Thyroid gland (tissue), 4 donors: ENCODE results near the gene DYNLT2. TPM values are rescaled to one million over a fixed set of nuclear protein-coding genes. Genes with fewer than 3 reads are reported as not detected.

ENCODE experiments used
- DNase-seq, 2 donors: peaks; one replicate each; pipeline ENCODE4 v3.0.0-alpha.2; 2019
- H3K27ac ChIP-seq, 3 donors: fragments of 200-600 bp; sonication (generic); 1 replicate in 2 of 3; 2 replicates in 1 of 3; pipeline ENCODE4 v1.5.1; 2016 to 2019; ENCODE audit warnings: mild to moderate bottlenecking in 1 of 3, moderate library complexity in 1 of 3
- H3K27me3 ChIP-seq: fragments of 200-600 bp; sonication (generic); one replicate; pipeline ENCODE4 v1.5.1; 2019
- H3K36me3 ChIP-seq, 2 donors: fragments of 200-600 bp; sonication (generic); one replicate each; pipeline ENCODE4 v1.5.1; 2016 to 2019
- H3K4me1 ChIP-seq, 2 donors: fragments of 200-600 bp; sonication (generic); one replicate each; pipeline ENCODE4 v1.5.1; 2017 to 2019
- H3K4me3 ChIP-seq, 3 donors: fragments of 200-600 bp; sonication (generic); replicated peaks in 1 of 3; 1 replicate in 2 of 3; 2 replicates in 1 of 3; pipeline ENCODE4 v1.5.1; 2016; ENCODE audit warnings: mild to moderate bottlenecking in 1 of 3
- H3K9me3 ChIP-seq: fragments of 200-600 bp; sonication (generic); one replicate; pipeline ENCODE4 v1.5.1; 2017
- CTCF ChIP-seq, 6 experiments: fragments of 200-600 bp in 3 of 6; fragments of 450-650 bp in 3 of 6; sonication (generic) in 3 of 6; IDR thresholded peaks; one replicate each; pipeline ENCODE4 v1.5.1; 2016 to 2019; ENCODE audit warnings: antibody characterized with exemption in 6 of 6, mild to moderate bottlenecking in 2 of 6, inconsistent platforms in 1 of 6, moderate library complexity in 1 of 6
- POLR2A ChIP-seq, 2 donors: fragments of 450-650 bp; IDR thresholded peaks; one replicate each; pipeline ENCODE4 v1.6.1; 2017; ENCODE audit warnings: antibody characterized with exemption in 2 of 2, mild to moderate bottlenecking in 2 of 2, moderate library complexity in 1 of 2
- WGBS, 2 donors: methylation state at CpG; one replicate each; pipeline ENCODE4 v1.1.5; 2017; 5-methylcytosine and 5-hydroxymethylcytosine counted together
- intact Hi-C: fragments of 100-400 bp; cut with DNase I; formaldehyde crosslinking; loops from one replicate; pipeline ENCODE4 v1.15.1; 2023
- total RNA-seq, 4 donors: library from RNA; depleted of rRNA; stranded (reverse); fragments of >200 nt; gene quantifications; one replicate each; pipeline ENCODE4 v1.2.3, GENCODE V29; 2016

The DYNLT2 gene
- total RNA-seq, 4 donors from 2014 or later, result 0.50 to 5.5 (median 2.5) TPM

GRCh38 chr6:169787797-169788196 is 36.4 kb upstream of the DYNLT2 start:
- 81 to 87% methylated on average over 7 of the region's 7 CpGs for whole genome bisulfite sequencing, 2 donors
- H3K4me3 ChIP-seq, result no peak overlapping the region

GRCh38 chr6:169786349-169786748 is 35.0 kb upstream of the DYNLT2 start:
- intact Hi-C loops, result no loop called here
- Histone ChIP-seq H3K27ac (no peak overlapping the region), H3K4me1 (peaks cover 10 to 16% of the 10 kb centered on the region in 2 donors), H3K4me3 (no peak overlapping the region), H3K9me3 (no peaks in the 10 kb centered on the region), H3K36me3 (no peaks in the 10 kb centered on the region), H3K27me3 (no peaks in the 10 kb centered on the region)
- TF ChIP-seq POLR2A (IDR thresholded peaks at IDR 0.05) (no peak), CTCF (IDR thresholded peaks at IDR 0.05) (no peak)
- 88% methylated on average over 5 of the region's 5 CpGs for WGBS, 2 donors
- no peak for DNase-seq

More at GRCh38 chr6:169787797-169788196, 36.4 kb upstream of the DYNLT2 start:
- H3K27ac ChIP-seq, result no peak overlapping the region
- H3K4me1 ChIP-seq, result peaks cover 10 to 16% of the 10 kb centered on the region in 2 donors
- no peaks in the 10 kb centered on the region for H3K9me3 ChIP-seq
- H3K36me3 ChIP-seq, result no peaks in the 10 kb centered on the region
- intact Hi-C loops, result no loop called here
- TF ChIP-seq POLR2A (IDR thresholded peaks at IDR 0.05) (no peak), CTCF (IDR thresholded peaks at IDR 0.05) (no peak)
- DNase-seq, result no peak
- no peaks in the 10 kb centered on the region for H3K27me3 ChIP-seq

GRCh38 chr6:169785566-169785965 is 34.2 kb upstream of the DYNLT2 start:
- Histone ChIP-seq H3K36me3 (no peaks in the 10 kb centered on the region), H3K4me3 (no peak overlapping the region), H3K27me3 (no peaks in the 10 kb centered on the region), H3K27ac (no peak overlapping the region), H3K4me1 (peaks cover 10 to 14% of the 10 kb centered on the region in 2 donors), H3K9me3 (no peaks in the 10 kb centered on the region)
- TF ChIP-seq POLR2A (IDR thresholded peaks at IDR 0.05) (no peak), CTCF (IDR thresholded peaks at IDR 0.05) (no peak)
- DNase-seq, result no peak
- intact Hi-C loops, result no loop called here
- WGBS, 2 donors, result 90 to 91% methylated on average over 9 of the region's 9 CpGs

GRCh38 chr6:169784821-169785340 is 33.5 kb upstream of the DYNLT2 start:
- peaks cover 11 to 14% of the 10 kb centered on the region in 2 donors for H3K4me1 ChIP-seq
- H3K27ac ChIP-seq, result no peak overlapping the region
- 79 to 80% methylated on average over 10 to 11 of the region's 12 CpGs for WGBS, 2 donors
- no peaks in the 10 kb centered on the region for H3K36me3 ChIP-seq
- H3K9me3 ChIP-seq, result no peaks in the 10 kb centered on the region
- intact Hi-C loops, result no loop called here
- H3K27me3 ChIP-seq, result no peaks in the 10 kb centered on the region
- H3K4me3 ChIP-seq, result no peak overlapping the region
- DNase-seq, result no peak
- TF ChIP-seq POLR2A (IDR thresholded peaks at IDR 0.05) (no peak), CTCF (IDR thresholded peaks at IDR 0.05) (no peak)

- TF ChIP-seq CTCF (IDR thresholded peaks at IDR 0.05) (no peak), POLR2A (IDR thresholded peaks at IDR 0.05) (no peak)
- WGBS, 2 donors, result 95% methylated on average over 13 to 15 of the region's 23 CpGs
- intact Hi-C loops, result no loop called here
Measured at GRCh38 chr6:169783971-169784820, 32.8 kb upstream of the DYNLT2 start.

More at GRCh38 chr6:169783971-169784820, 32.8 kb upstream of the DYNLT2 start:
- H3K36me3 ChIP-seq, result no peaks in the 10 kb centered on the region
- no peaks in the 10 kb centered on the region for H3K9me3 ChIP-seq
- no peak for DNase-seq
- no peaks in the 10 kb centered on the region for H3K27me3 ChIP-seq
- peaks cover 14% of the 10 kb centered on the region in 2 donors for H3K4me1 ChIP-seq
- H3K4me3 ChIP-seq, result no peak overlapping the region
- H3K27ac ChIP-seq, result no peak overlapping the region
